DND-41 (cell line): ENCODE results near the gene IFI27L2.

Experiments used
- ATAC-seq: fragments of 200-7000 bp; cut with Tn5 transposase; 3 replicates; pipeline ENCODE4 v1.9.1; 2021; ENCODE audit warnings: low read depth; ENCODE audit not compliant: insufficient read depth
- DNase-seq: peaks from one replicate; pipeline ENCODE4 v3.0.0-alpha.2; 2020
- H2AFZ ChIP-seq: 2 replicates; pipeline ENCODE4 v1.6.0; 2012; ENCODE audit warnings: low read depth, low read length
- H3K27ac ChIP-seq: 2 replicates; pipeline ENCODE4 v1.5.1; 2012; ENCODE audit warnings: low read length, inconsistent platforms
- H3K27me3 ChIP-seq: fragments of 200-600 bp; sonication (generic); 2 replicates; pipeline ENCODE4 v1.6.0; 2012; ENCODE audit warnings: low read length, mild to moderate bottlenecking, inconsistent platforms; ENCODE audit not compliant: insufficient read depth, poor library complexity
- H3K36me3 ChIP-seq: 2 replicates; pipeline ENCODE4 v1.5.1; 2012; ENCODE audit warnings: low read length, inconsistent platforms; ENCODE audit not compliant: insufficient read depth
- H3K4me1 ChIP-seq: 2 replicates; pipeline ENCODE4 v1.5.1; 2012; ENCODE audit warnings: mild to moderate bottlenecking, low read length; ENCODE audit not compliant: insufficient read depth
- H3K4me2 ChIP-seq: 2 replicates; pipeline ENCODE4 v1.6.0; 2012; ENCODE audit warnings: mild to moderate bottlenecking, moderate library complexity, low read length, inconsistent platforms; ENCODE audit not compliant: insufficient read depth
- H3K4me3 ChIP-seq, 2 experiments: fragments of 200-600 bp in 1 of 2; shearing (Covaris generic) in 1 of 2; 2 replicates each; pipeline ENCODE4 v1.5.1; 2012 to 2016; ENCODE audit warnings: inconsistent platforms in 2 of 2, low read length in 2 of 2, mild to moderate bottlenecking in 2 of 2, low read depth in 1 of 2, moderate library complexity in 1 of 2
- H3K79me2 ChIP-seq: 2 replicates; pipeline ENCODE4 v1.6.0; 2012; ENCODE audit warnings: low read length, inconsistent platforms; ENCODE audit not compliant: insufficient read depth
- H3K9ac ChIP-seq: 2 replicates; pipeline ENCODE4 v1.6.0; 2012; ENCODE audit warnings: low read depth, mild to moderate bottlenecking, inconsistent platforms, low read length, moderate library complexity
- H3K9me3 ChIP-seq: 2 replicates; pipeline ENCODE4 v1.5.1; 2012; ENCODE audit warnings: low read length, moderate library complexity, mild to moderate bottlenecking, inconsistent platforms; ENCODE audit not compliant: insufficient read depth, severe bottlenecking
- H4K20me1 ChIP-seq: 2 replicates; pipeline ENCODE4 v1.6.0; 2012; ENCODE audit warnings: low read length; ENCODE audit not compliant: insufficient read depth
- EZH2 ChIP-seq: IDR thresholded peaks from 3 replicates; pipeline ENCODE4 v1.6.1; 2012; ENCODE audit warnings: borderline replicate concordance, low read depth, mild to moderate bottlenecking, moderate library complexity, low read length, inconsistent platforms; ENCODE audit not compliant: severe bottlenecking
- TF ChIP-seq, protein P1 (sequence below): IDR thresholded peaks from 2 replicates; pipeline ENCODE4 v1.5.1; 2012; ENCODE audit warnings: borderline replicate concordance, low read length, moderate library complexity, mild to moderate bottlenecking; ENCODE audit not compliant: poor library complexity, severe bottlenecking; ENCODE audit errors: extremely low read depth

IFI27L2 gene

DNA sequence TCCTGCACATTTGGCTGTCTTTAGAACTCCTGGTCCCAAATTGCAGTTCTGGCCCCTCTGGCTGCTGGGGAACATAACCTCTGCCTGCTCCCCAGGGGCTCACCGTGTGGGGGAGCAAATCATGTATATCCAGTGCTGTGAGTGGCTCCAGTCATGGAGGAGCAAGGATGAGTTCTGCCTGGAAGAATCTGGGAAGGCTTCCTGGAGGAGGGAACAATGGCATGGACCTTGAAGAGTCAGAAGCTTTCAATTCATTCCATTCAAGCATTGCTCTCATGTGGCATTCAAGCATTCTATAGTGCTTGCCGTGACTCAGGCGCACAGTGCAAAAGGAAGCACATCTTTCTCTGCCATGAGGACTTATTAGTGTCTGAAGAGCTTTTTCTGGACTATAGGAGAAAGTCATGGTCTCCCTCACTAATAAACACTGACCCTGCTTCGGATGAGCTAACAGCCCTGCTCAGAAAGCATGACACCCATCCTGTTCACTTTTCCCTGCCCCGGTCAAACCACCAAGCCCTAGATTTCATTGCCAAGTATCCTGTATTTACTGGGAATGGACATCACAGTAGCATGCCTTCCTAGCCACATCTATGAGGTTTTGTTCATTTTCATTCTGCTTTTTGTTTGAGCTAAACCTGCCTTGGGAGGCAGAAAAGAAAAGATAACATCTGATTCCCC is 15.4 kb downstream of the IFI27L2 start:
- TF ChIP-seq, protein P1, sequence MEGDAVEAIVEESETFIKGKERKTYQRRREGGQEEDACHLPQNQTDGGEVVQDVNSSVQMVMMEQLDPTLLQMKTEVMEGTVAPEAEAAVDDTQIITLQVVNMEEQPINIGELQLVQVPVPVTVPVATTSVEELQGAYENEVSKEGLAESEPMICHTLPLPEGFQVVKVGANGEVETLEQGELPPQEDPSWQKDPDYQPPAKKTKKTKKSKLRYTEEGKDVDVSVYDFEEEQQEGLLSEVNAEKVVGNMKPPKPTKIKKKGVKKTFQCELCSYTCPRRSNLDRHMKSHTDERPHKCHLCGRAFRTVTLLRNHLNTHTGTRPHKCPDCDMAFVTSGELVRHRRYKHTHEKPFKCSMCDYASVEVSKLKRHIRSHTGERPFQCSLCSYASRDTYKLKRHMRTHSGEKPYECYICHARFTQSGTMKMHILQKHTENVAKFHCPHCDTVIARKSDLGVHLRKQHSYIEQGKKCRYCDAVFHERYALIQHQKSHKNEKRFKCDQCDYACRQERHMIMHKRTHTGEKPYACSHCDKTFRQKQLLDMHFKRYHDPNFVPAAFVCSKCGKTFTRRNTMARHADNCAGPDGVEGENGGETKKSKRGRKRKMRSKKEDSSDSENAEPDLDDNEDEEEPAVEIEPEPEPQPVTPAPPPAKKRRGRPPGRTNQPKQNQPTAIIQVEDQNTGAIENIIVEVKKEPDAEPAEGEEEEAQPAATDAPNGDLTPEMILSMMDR: no peak
- TF ChIP-seq EZH2: no peak
- no peaks in the 10 kb centered on the region for H3K27me3 ChIP-seq
- H4K20me1 ChIP-seq: no peaks in the 10 kb centered on the region
- no peaks in the 10 kb centered on the region for H3K79me2 ChIP-seq
- H3K27ac ChIP-seq: no peak overlapping the region
- no peaks in the 10 kb centered on the region for H3K4me1 ChIP-seq
- no peak overlapping the region for H3K4me3 ChIP-seq
- no peak for ATAC-seq
- H3K9ac ChIP-seq: no peak overlapping the region
- no peak overlapping the region for H3K4me2 ChIP-seq
- no peaks in the 10 kb centered on the region for H3K9me3 ChIP-seq
- H2AFZ ChIP-seq: no peak overlapping the region
- no peak for DNase-seq
- no peaks in the 10 kb centered on the region for H3K36me3 ChIP-seq

DNA sequence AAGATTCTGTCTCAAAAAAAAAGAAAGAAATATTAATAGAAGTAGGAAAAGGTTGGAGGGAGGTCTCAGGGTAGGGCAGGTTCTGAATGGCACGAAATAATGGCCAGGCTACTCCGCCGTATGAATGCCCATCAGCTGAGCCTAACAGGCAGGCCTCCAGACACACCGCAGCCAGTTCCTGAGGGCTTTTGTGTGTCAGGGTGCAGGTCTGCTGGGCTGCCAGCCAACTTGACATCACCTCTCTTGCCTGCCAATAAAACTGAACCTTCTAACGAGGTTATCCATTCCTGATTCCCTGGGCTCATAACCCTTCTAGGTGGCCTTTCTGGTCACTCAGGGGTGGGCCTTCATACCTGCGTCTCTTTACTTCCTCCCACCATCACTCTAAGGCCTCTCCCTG is 15.9 kb downstream of the IFI27L2 start:
- no peak overlapping the region for H3K4me3 ChIP-seq
- no peak overlapping the region for H2AFZ ChIP-seq
- H4K20me1 ChIP-seq: no peaks in the 10 kb centered on the region
- H3K36me3 ChIP-seq: no peaks in the 10 kb centered on the region
- H3K4me1 ChIP-seq: no peaks in the 10 kb centered on the region
- no peaks in the 10 kb centered on the region for H3K9me3 ChIP-seq
- H3K4me2 ChIP-seq: no peak overlapping the region
- H3K9ac ChIP-seq: no peak overlapping the region
- H3K27ac ChIP-seq: no peak overlapping the region
- no peak for ATAC-seq
- DNase-seq: no peak
- TF ChIP-seq, protein P1: no peak
- TF ChIP-seq EZH2: no peak
- no peaks in the 10 kb centered on the region for H3K79me2 ChIP-seq
- no peaks in the 10 kb centered on the region for H3K27me3 ChIP-seq

GRCh38 chr14:94113073-94113472 is 16.3 kb downstream of the IFI27L2 start:
- H3K4me3 ChIP-seq: no peak overlapping the region
- H3K4me2 ChIP-seq: no peak overlapping the region
- H2AFZ ChIP-seq: no peak overlapping the region
- H3K79me2 ChIP-seq: no peaks in the 10 kb centered on the region
- no peaks in the 10 kb centered on the region for H3K4me1 ChIP-seq
- no peaks in the 10 kb centered on the region for H3K27me3 ChIP-seq
- H4K20me1 ChIP-seq: no peaks in the 10 kb centered on the region
- DNase-seq: no peak
- H3K36me3 ChIP-seq: no peaks in the 10 kb centered on the region
- no peak overlapping the region for H3K9ac ChIP-seq
- no peaks in the 10 kb centered on the region for H3K9me3 ChIP-seq
- TF ChIP-seq, protein P1: no peak
- TF ChIP-seq EZH2: no peak
- ATAC-seq: no peak
- H3K27ac ChIP-seq: no peak overlapping the region
